DMS153 (cell line): ENCODE data around the gene DNMBP.
"Not testable (repeated sequence)": the region's sequence is repeated elsewhere in the genome, so short reads cannot be mapped to it uniquely, and the experiment has no call there.

ENCODE experiments used
- DNase-seq: peaks from one replicate; lab custom pipeline; 2025; lab: John Stamatoyannopoulos, UW

DNMBP gene

DNA sequence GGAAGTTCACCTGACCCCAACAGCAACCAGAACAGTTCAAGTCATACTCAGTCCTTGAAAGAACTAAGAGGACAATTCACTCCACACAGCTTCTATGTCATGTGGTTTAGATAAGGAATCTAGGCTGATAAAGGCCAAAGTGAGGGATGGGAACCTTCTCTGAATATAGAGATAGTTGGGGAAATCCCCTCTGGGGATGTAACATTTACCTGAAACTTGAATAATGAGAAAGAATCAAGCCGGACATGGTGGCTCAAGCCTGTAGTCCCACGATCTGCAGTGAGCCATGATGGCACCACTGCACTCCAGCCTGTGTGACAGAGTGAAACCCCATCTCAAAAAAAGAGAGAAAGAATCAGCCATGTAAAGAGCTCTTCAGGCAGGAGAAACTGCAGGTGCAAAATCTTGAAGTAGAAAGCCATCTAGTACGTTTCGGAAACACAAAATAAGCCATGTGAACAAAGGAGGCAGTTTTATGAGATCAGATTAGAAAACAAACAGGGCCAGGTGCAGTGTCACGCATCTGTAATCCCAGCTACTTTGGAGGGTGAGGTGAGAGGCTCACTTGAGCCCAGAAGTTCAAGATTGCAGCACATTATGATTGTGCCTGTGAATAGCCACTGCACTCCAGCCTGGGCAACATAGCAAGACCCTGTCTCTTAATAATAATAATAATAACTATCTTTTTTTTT, 4.5 kb upstream of the DNMBP start:
- DNase-seq: no peak

DNA sequence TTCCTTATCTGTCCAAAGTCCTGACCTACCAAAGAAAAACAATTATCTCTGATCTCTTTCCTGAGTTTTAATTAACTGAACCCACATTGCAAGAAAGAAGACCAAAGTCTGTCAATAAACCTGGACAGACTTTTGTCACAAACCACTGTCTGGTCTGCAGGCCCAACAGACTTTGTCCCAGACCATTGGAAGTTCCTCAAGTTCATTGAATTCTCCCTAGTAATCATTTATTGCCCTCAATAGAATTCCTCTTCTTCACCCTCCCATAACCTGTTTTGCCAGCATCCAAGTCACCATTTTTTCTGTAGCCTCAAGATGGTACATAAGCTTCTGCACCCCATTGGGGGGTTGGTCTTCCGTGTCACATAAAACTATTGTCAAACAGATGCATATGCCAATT, 3.9 kb upstream of the DNMBP start:
- no peak for DNase-seq

DNA sequence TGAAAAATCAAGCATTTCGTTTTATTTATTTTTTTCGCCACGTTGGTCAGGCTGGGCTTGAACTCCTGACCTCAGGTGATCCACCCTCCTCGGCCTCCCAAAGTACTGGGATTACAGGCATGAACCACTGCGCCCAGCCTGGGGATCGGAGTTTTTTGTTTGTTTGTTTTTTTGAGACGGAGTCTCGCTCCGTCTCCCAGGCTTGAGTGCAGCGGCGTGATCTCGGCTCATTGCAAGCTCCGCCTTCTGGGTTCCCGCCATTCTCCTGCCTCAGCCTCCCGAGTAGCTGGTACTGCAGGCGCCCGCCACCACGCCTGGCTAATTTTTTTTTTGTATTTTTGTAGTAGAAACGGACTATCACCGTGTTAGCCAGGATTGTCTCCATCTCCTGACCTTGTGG, 2.2 kb upstream of the DNMBP start:
- DNase-seq: not testable (repeated sequence)

DNA sequence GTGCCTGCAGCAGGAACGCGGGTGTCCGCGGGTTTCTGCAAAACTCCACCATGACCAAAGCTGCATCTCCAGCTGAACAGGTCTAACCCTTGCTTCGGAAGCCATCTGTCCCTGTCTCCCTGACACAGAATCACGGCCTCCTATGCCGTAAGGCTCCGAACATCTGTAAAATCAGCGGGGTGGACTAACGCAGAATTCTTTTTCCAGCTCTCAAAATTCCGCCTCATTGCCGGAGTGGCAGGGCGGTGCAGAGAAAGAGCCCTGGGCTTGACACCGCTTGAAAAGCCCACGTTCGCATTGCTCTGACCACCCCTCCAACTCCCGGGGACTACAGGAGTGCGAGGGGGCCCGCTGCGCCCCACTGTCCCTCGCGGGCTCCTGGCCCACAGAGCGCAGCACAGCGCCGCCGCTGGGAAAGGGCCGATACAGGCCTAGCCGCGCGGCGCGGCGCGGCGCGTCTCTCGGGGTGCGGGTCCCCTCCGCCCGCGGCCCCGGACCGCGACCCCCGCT, 409 bp downstream of the DNMBP start:
- DNase-seq: no peak

DNA sequence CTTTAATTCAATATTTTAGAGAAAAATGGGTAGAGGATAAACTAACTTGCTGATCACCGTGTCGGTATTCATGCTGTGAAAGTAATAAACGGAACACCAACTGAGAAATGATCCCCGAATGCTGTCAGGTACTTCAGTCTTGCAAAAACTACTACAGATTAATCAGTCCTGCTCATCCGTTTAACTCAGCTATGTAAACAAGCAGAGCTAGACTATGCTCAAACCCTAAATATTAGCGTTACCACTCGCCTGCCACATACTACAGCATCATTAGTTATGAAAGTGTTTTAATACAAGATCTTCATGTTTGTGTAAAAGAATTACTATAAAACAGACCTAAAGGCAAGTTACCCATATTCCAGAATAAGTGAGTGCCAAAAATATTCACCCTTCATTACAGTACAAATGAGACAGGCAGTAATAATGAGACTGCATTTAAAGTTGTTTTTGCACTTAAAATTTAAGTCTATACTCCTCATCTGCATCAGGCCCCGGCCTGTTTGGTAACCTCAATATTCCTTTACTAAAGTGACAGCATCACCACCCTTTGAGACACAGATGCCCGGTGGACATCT, 952 bp downstream of the DNMBP start:
- no peak for DNase-seq

DNA sequence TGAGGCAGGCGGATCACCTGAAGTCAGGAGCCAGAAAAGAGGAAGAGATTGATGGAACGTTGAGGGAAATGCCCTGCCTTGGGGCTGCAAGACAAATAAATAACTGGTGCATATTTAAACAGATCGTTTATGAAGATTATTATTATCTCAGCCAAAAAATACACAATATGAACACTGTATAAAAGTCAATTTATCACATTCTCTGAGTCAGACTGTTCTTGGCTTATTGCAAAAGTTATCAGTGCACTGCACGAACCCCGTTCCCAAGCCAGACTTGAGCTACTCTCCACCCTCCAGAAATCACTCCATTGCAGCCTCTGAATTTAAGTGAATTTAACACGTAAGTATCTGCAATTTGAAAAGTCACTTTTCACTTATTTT, 1.6 kb downstream of the DNMBP start:
- DNase-seq: no peak

DNA sequence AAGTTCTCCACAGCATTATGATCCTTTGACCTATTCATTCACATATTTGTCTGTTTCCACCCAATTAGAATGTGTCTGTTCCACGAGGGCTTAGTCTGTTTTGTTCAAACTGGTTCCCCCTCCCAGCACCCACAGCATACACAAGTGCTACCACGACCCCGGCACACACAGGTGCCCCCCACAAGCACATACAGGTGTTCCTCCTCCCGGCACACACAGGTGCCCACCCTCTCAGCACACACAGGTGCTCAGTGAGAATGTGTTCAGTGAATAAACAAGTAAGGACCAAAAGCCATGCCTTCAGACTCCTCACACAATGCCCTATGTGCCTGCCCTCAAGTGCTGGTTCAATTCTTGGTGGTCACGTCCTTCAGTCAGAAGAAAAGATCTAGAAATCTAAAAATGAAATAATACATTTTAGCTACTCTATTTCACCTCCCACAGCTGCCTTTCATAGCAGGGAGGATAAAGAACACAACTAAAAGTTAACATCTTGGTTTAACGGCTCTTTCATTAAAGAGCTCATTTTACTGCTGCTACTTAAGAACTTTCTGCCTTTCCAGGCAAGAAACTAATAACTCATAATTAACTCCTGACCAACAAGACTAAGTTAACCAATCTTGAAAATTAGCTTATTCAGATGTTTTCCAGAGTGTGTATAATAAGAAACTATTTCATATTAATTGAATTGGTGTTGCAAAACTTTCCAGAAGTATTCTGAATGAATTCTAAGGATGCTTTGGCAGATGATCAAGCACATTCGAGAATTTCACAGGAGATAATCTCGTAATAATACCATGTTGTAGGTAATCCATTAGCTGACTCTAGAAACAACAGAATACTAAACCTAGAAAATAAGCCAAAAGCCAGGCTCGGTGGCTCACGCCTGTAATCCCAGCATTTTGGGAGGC, 2.3 kb downstream of the DNMBP start:
- no peak for DNase-seq

DNA sequence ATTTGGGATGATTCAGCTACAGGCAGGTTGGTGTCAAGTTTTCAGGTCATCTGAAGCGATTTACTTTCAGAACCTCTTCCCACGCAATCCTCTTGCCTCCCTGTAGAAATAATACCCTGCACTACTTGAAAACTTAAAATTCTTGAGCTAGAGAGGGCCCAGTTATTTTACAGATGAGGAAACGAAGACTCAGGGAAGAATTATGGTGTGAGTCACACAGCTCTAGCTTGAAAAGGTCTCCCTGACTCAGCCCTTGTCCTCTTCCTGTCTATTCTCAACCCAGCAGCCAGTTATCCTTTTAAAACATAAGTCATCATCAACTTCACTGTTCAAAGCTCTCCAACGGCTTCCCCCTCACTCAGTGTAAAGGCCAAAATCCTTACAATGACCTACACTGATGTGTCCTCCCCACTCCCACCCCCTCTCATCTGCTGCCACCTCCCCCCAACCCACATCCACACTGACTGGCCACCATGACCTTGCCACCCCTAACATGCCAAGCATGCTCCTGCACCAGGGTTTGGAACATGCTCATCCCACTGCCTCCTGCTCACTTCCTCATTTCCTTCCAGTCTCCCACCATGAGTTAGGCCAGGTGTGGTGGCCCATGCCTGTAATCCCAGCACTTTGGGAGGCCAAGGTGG, 3.4 kb downstream of the DNMBP start:
- DNase-seq: no peak

DNA sequence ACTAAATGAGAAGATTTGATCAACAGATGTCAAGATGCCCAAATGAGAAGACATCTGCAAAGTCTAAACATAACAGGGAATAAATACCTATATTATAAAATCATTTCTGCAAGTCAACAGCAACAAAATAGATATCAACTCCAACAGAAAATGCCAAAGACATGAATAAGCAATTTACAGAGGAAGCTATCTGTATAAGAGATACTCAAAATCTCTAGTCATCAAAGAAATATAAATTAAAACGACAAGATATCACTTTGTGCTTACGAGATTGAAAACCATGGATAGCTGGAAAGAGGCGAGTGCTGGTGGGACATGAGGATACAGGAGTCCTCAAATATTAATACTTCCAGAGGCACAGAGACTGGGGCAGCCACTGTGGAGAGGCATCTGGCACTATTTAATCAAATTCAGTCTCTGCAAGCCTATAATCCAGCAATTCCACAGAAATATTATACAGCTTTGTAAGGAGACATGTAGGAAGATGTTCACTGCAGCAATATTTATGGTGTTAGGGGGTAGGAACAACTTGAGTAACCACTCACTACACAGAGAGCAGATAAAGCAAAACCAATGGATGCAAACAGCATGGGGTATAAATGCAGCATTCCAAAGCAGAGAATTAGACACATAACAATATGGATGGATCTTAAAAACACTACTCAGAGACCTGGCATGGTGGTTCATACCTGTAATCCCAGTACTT, 4.8 kb downstream of the DNMBP start:
- no peak for DNase-seq

DNA sequence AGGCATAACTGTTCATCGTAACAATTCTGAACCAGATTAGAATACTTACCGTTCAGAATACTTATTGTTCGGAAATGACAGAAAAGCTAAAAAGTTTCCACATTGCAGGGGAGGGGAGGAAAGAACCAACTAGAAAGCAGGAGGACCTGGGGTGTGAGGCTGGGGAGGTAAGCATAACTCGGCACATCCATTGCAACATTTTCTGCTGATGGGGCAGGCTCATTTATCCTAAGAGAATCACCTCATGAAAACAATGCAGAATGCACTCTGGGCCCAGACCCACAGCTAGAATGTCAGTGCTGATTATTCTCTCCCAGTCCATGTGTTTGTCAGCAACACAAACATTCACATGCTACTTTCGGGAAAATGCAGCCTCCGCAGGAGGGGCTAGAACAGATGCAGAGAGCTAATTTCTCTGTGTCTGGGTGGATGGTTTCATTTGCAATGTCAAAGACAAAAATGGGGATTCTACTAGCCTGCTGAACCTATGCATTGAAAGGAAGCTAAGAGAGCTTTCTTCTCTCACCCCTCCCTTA, 9.6 kb downstream of the DNMBP start:
- no peak for DNase-seq

DNA sequence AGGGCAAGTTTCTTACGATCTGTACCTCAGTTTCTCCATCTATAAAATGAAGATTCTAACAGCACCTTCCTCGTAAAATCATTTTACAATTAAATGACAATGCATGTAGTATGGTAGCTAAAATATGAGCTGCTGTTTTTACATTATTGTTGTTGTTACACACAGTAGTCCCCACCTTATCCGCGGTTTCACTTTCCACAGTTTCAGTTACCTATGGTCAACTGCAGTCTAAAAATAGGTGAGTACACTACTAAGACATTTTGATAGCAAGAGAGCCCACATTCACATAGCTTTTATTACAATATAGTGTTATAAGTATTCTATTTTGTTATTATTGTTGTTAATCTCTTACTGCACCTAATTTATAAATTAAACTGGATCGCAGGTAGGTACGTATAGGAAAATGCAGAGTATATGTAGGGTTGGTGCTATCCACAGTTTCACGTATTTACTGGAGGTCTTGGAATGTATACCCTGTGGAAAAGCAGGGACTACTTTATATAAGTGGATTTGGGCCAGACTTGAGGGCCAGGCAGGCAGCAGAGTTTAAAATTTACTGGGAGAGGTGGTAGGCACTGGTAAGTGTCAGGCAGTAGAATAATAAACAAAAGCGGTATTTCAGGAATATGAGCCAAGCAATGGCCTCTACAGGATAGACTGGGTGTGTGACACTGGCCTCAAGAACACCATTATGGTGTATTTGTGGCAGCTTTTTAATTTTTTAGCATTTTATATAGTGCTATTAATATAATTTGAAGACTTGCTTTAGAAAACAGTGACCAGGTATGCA, 10.2 kb downstream of the DNMBP start:
- DNase-seq: no peak

DNA sequence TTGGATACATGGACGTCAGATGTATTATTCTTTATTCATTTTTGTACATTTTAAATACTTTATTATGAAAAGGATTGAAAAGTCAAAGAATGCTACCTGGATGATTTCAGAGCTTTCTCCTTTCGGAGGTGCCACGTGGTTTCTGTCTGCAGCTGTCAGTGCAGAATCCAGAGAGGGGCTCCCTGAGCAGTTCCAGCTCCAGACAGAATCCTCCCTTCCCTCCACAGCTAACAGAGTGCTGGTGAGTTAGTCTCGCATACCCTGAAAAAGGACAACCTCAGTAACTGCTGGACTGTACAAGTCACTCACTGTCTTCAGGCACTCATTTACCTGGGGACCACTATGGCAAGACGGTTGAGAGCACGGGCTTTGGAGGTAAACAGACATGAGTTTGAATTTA, 10.9 kb downstream of the DNMBP start:
- DNase-seq: no peak

DNA sequence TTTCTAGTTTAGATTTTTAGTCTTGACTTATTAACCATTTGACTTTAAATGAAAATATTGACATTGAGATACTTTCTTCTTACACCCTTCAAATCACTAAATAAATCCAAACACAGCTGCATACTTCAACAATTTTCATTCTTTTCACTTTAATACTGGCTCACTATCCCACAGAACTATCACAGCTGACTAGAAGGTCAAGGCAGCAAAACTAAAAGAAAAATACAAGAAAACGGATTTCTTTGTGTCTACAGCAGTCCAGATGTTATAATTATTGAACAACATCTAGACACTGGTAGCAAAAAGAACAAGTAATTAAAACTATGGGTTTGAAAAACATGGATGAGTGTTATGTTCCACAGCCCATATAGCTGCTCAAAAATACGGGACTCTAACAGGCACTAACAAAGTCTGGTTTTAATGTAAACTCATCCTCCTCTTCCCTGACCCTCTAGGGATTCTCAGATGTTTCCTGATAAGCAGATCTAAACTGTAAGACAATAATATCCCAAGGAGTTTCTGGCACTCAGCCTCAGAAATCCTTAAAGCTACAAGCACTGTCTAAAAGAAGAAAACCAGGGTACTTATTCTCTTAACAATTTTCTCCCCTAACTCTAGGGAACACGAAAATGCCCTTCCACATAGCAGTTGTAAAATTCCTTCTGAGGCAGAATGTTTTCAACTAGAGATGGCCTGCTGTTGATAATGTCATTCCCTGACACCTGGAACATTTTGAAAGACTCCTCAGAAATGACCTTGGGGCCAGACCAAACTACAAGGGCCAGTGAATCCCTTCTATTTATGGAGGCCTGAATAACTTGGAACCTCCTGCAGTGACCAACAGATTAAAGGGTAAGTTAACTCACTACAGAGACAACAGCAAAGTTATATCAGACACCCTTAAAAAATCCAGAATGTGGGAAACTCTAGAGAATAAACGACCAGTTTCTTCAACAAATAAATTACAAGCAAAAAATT, 12.8 kb downstream of the DNMBP start:
- no peak for DNase-seq

DNA sequence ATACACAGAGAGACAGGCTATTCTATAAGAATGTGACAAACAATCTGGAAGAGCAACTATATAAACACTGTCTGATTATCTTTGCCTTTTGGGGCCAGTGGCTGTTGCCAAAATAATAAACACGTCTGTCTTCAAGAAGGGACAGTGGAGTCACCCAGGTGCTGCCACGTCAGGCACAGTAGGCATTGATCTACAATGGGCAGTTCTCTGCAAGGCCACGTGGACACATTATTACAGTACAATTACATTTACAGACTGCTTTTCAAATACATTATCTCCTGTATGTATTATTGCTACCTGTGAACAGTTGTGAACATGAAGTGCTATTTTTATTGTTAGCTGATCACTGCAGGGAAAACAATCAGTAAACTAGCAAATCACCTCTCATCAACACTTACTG, 14.0 kb downstream of the DNMBP start:
- no peak for DNase-seq

DNA sequence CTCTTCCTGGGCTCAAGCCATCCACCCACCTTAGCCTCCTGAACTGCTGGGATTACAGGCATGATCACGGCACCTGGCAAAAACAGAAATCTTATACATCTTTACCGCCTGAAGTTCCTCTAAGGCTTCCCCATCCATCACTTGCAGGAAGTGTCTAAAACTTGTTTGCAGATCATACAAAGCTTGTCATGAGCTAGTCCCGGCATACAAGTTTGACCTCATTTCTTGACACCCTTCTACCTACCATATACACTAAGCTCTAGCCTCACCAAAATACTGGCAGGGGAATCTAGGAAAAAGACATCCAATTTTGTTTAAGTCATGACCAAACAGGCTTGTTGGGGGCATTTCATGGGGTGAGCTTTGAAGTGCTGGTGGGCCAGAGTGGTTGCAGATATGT, 14.5 kb downstream of the DNMBP start:
- DNase-seq: no peak

DNA sequence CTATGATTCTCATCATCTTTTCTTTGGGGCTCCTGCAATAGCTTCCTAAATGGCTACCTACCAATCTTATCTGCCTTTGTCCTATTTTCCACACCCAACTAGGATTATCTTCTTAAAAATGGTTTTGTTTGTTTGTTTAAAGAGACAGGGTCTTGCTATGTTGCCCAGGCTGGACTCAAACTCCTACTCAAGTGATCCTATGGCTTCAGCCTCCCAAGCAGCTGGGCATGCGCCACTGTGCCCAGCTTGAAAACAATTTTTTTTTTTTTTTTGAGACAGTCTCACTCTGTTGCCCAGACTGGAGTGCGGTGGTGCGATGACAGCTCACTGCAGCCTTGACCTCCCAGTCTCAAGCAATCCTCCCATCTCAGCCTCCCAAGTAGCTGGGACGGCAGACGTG, 14.9 kb downstream of the DNMBP start:
- DNase-seq: no peak

DNA sequence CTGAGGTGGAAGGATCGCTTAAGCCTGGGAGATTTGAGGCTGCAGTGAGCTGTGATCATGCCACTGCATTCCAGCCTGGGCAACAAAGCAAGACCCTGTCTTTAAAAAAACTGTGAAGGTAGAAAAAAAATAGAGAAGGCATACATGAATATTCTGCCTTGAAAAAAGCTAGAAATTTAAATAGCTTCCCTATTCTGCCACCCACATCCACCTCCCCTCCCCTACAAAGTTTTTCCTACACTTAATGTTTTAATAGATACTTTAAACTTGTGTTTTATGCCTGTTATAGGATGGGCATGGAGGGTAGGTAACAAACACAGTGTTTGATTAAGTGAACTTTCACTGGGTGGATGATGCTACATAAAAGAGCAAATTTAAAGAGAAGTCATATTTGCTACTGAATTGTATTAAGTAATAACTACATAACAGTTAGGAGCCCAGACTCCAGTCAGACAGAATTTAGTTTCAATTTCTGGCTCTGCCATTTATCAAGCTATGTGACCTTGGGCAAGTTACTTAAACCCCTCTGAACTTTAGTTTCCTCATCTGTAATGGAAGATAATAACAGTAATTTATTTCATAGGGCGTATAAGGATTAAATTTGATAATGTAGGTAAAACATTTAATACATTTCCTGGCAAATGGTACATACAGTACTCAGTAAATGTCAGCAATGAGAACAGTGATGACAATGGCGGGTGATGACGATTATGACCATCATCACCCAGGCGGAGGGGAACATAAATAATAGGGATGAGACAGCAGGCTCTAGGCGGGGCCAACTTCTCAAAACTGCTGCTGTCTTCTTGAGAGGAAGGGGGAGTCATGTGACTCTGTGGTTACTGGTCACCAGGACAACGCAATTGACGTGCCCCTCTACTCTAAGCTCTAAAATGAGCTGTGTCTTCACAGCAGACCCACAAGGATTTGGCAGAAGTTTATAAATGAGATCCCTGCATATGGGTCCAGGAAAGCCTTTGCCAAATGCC, 15.8 kb downstream of the DNMBP start:
- DNase-seq: no peak

DNA sequence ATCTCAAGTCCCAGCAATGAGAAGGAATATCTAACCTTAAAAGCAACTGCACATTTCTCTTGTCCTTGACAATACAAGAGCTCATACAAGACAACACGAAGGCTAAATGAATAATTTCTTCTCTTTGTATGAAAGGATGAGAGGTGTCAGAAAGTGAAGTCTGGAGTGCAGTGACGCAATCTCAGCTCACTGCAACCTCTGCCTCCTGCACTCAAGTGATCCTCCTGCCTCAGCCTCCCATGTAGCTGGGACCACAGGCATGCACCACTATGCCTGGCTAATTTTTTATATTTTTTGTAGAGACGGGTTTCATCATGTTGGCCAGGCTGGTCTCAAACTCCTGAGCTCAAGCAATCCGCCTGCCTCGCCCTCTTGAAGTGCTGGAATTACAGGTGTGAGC, 24.1 kb downstream of the DNMBP start:
- not testable (repeated sequence) for DNase-seq
